GM18867 (cell line): ENCODE data around the gene OR6B1.
"Not testable (repeated sequence)": the region's sequence is repeated elsewhere in the genome, so short reads cannot be mapped to it uniquely, and the experiment has no call there.

ENCODE experiments used
- ATAC-seq: cut with Tn5 transposase; IDR thresholded peaks from one replicate; pipeline ENCODE4 v1.9.1; 2021; ENCODE audit warnings: mild to moderate bottlenecking, moderate library complexity; ENCODE audit not compliant: unreplicated experiment

Gene OR6B1

DNA sequence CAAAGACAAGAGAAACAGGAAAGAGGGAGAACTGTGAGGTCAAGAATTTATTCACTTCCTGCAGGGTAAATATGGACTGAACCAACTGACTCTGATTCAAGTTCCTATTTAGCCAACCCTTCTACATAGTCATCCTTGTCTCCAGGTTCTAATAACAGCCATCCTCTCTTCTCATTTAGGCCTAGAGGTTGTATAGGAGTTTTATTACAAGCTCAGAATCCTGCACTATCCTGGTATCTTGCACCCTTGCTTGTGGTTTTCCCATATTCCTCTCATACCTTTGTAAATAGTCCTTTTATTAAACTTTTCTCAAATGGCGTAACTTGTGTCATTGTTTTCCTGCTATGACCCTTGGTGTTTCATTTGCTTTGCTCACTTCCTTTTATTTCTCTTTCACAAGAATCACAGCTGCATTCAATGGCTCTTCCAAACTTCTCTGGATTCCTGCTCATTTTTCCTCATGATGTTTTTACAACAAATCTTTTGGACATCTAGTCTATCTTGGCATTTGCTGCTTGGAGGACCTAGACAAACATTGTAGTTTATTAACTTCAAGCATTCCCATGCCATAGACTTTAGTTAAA lies 36.3 kb downstream of the OR6B1 start:
- no peak for ATAC-seq

DNA sequence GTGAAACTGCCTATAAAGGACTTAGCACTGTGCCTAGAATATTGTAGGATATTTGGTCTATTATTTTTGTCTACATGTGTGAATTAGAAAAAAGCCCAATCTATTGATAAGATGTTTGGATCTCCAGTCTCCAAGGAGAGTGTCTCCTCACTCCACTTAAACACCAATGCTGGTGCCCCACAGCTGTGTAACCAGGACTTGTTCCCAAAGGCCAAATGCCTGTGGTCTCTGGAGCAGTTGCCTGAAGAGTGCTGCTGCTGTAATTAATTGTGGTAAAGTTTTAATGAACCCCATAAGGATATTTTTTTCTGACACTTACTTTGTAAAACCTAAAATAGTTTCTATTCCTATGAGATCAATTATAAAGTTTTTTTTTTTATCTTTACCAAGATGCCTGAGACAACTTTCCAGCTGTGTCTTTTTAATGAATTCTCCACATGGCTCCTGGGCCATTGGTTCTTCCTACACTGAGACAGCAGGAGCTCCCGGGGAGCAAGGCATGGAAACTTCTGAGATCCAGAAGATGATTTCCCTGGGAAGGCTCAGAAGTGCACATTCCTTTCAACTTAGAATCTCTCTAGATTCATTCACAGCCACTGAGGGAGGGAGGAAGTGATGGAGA lies 37.4 kb downstream of the OR6B1 start:
- no peak for ATAC-seq

DNA sequence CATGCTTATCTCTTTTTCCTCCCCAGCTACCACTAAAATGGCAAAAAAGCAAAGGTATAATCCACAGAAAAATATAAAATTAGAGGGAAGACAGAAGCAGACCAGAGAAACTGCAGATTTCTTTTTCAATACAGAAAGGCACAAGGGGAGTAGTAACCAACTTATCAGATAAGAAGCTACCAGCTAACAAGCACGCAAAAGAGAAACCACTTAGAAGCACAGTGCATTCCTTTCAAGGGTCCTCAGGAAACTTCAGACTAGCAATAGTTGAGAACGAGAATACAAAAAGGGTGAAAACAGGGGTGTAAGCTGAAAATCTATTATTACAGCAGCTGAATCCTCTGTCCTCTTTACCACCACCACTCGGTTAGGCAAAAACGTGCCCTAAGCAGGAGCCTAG lies 38.8 kb downstream of the OR6B1 start:
- ATAC-seq, result no peak

DNA sequence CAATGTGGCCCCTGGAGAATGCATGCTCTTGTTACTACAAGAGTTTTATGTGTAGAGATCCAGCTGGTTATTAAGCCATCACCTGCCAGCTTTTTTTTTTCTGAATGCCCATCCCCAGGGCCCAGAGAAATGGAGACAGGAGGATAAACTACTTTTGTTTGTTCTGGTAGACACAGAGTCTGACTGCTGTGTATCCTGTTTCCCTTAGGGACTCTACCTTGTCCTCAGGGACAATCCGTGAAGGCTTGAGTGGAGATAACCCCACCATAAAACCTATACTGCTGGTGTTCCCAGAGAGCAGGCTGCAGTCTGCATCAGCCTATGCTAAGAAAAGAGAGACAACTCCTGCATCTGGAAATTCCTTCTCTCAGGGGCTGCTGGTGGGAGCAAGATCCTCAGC lies 48.5 kb downstream of the OR6B1 start, which contains the start of gene OR2A5:
Gene OR2A5 (plus strand): TSS at position 301 of the 400 bp plus-strand sequence. CDS start 1,454 bp downstream, outside the sequence.
- no peak for ATAC-seq

DNA sequence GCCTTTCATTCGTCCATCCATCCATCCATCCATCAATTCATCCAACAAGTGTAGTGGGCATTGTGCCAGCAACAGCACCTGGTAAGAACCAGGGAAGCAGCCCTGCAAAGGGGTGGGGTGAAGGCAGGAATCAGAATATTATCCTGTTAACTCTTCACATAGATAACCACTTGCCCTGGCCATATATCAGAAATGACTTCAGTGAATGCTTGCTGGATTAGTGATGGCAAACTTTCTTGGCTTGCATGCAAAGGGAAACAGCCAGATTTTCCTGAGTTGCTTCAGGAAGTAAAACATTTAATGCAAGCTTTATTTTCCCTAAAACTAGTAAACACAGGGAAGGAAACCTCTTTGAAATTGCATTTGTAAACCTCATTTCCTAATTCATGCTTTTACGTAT lies 49.4 kb downstream of the OR6B1 start:
- no peak for ATAC-seq

DNA sequence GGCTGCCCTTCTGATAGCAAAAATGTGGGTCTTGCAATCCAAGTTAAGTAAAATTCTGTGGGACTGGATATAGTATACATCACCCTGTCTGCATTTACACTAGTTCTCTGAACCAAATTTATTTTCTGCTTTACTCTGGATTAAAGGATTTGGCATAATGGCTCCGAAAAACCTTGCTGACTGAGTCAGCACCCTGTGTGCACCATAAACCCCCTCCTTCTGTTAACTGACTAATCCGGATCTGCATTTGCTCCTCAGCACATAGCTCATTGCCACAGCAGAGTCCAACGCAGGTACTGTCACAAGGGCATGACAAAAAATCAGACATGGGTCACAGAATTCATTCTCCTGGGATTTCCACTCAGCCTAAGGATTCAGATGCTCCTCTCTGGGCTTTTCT lies 50.0 kb downstream of the OR6B1 start:
- ATAC-seq, result no peak

DNA sequence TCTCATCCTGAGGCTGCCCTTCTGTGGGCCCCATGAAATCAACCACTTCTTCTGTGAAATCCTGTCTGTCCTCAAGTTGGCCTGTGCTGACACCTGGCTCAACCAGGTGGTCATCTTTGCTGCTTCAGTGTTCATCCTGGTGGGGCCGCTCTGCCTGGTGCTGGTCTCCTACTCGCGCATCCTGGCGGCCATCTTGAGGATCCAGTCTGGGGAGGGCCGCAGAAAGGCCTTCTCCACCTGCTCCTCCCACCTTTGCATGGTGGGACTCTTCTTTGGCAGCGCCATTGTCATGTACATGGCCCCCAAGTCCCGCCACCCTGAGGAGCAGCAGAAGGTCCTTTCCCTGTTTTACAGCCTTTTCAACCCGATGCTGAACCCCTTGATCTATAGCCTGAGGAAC lies 50.8 kb downstream of the OR6B1 start:
- ATAC-seq, result not testable (repeated sequence)

DNA sequence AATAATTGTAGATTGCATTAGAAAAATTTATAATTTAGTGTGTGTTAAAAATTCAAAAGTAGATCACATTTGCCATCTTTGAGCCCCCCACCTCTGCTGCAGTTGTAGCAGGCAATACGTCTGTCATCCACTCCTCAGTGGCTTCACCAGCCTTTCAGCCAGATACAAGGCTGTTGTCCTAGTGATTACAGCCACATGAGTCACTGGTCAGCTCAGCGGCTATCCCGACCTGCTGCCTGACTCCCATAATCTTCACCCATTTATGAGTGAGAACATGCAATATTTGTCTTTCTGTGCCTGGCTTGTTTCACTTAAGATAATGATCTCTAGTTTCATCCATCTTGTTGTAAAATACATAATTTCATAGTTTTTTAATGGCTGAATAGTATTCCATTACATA lies 57.8 kb downstream of the OR6B1 start:
- no peak for ATAC-seq
